GM12892 (cell line): ENCODE measurements around the gene OVCH1.
A peak's percentile ranks its signal among the peaks of the same experiment; 100 is the strongest.

Experiments
- DNase-seq: peaks from one replicate; pipeline ENCODE4 v3.0.0; 2011; ENCODE audit not compliant: insufficient read length
- FAIRE-seq: peaks from 2 replicates; lab custom pipeline; 2011; peaks lifted over from hg19 to GRCh38; lab: Jason Lieb, UNC
- POLR2A ChIP-seq: IDR thresholded peaks from 2 replicates; pipeline ENCODE4 v1.6.1; 2011; ENCODE audit warnings: low read depth, low read length, control low read depth
- POLR2AphosphoS5 ChIP-seq: IDR thresholded peaks from 2 replicates; pipeline ENCODE4 v1.6.1; 2011; ENCODE audit warnings: low read depth, low read length, control low read depth
- TAF1 ChIP-seq: IDR thresholded peaks from 2 replicates; pipeline ENCODE4 v1.6.1; 2011; ENCODE audit warnings: low read depth, mild to moderate bottlenecking, control low read depth, low read length, borderline replicate concordance

Gene OVCH1

GRCh38 chr12:29429999-29430715 lies 67.3 kb downstream of the OVCH1 start:
- DNase-seq (no peak), FAIRE-seq (no peak)
- TF ChIP-seq POLR2AphosphoS5 (no peak), TAF1 (no peak), POLR2A (no peak)

- DNase-seq (no peak), FAIRE-seq (no peak)
These were observed 68.9 kb downstream of the OVCH1 start for GRCh38 chr12:29428633-29429032.

GRCh38 chr12:29427964-29428363 lies 69.5 kb downstream of the OVCH1 start:
- TF ChIP-seq POLR2AphosphoS5 (no peak), TAF1 (no peak), POLR2A (no peak)
- FAIRE-seq (peak; percentile 81), DNase-seq (peak; percentile 0)

More at GRCh38 chr12:29428633-29429032, 68.9 kb downstream of the OVCH1 start:
- TF ChIP-seq POLR2AphosphoS5 (no peak), POLR2A (no peak)

GRCh38 chr12:29426498-29426897 lies 71.0 kb downstream of the OVCH1 start:
- no peak for TF ChIP-seq POLR2A
- no peak for TF ChIP-seq TAF1
- TF ChIP-seq POLR2AphosphoS5 = no peak
- FAIRE-seq = no peak
- DNase-seq = no peak

- FAIRE-seq (no peak), DNase-seq (no peak)
- TF ChIP-seq POLR2A (no peak), TAF1 (no peak), POLR2AphosphoS5 (no peak)
These were observed 71.8 kb downstream of the OVCH1 start for GRCh38 chr12:29425722-29426121.

- DNase-seq (no peak), FAIRE-seq (no peak)
- TF ChIP-seq TAF1 (no peak), POLR2A (no peak)
These were observed 80.7 kb downstream of the OVCH1 start for GRCh38 chr12:29416748-29417147.

GRCh38 chr12:29415111-29415510 lies 82.4 kb downstream of the OVCH1 start:
- TF ChIP-seq TAF1 = no peak
- no peak for TF ChIP-seq POLR2A
- no peak for TF ChIP-seq POLR2AphosphoS5

GRCh38 chr12:29414368-29414767 lies 83.1 kb downstream of the OVCH1 start:
- DNase-seq = no peak
- TF ChIP-seq POLR2AphosphoS5 = no peak
- TF ChIP-seq POLR2A = no peak
- TF ChIP-seq TAF1 = no peak
- FAIRE-seq = no peak

More at GRCh38 chr12:29415111-29415510, 82.4 kb downstream of the OVCH1 start:
- DNase-seq (no peak), FAIRE-seq (no peak)

- FAIRE-seq = no peak
- TF ChIP-seq POLR2AphosphoS5 = no peak
- TF ChIP-seq TAF1 = no peak
- TF ChIP-seq POLR2A = no peak
These were observed 91.9 kb downstream of the OVCH1 start for GRCh38 chr12:29405561-29405960.

GRCh38 chr12:29403991-29404390 lies 93.5 kb downstream of the OVCH1 start:
- TF ChIP-seq POLR2A = no peak
- no peak for TF ChIP-seq TAF1
- TF ChIP-seq POLR2AphosphoS5 = no peak
- FAIRE-seq (no peak), DNase-seq (no peak)

More at GRCh38 chr12:29405561-29405960, 91.9 kb downstream of the OVCH1 start:
- no peak for DNase-seq

- no peak for DNase-seq
- TF ChIP-seq POLR2AphosphoS5 (no peak), TAF1 (no peak), POLR2A (no peak)
- FAIRE-seq = no peak
These were observed 95.0 kb downstream of the OVCH1 start for GRCh38 chr12:29402437-29402836.

- FAIRE-seq (no peak), DNase-seq (no peak)
- no peak for TF ChIP-seq POLR2A
- TF ChIP-seq POLR2AphosphoS5 = no peak
These were observed 99.0 kb downstream of the OVCH1 start for GRCh38 chr12:29398495-29398894.
